Testis (tissue), 3 donors: Measurements from ENCODE around the gene DYNC2LI1. TPM values are rescaled to one million over a fixed set of nuclear protein-coding genes. Genes with fewer than 3 reads are reported as not detected.

Source experiments
- DNase-seq: peaks from one replicate; pipeline ENCODE4 v3.0.0-alpha.2; 2019
- H3K27ac ChIP-seq, 2 donors: fragments of 200-600 bp; sonication (generic); one replicate each; pipeline ENCODE4 v1.5.1; 2019
- H3K27me3 ChIP-seq: fragments of 200-600 bp; sonication (generic); one replicate; pipeline ENCODE4 v1.5.1; 2019
- H3K36me3 ChIP-seq: fragments of 200-600 bp; sonication (generic); one replicate; pipeline ENCODE4 v1.5.1; 2017; ENCODE audit warnings: low read depth; ENCODE audit errors: missing control alignments
- H3K4me1 ChIP-seq: fragments of 200-600 bp; sonication (generic); one replicate; pipeline ENCODE4 v1.5.1; 2019
- H3K4me3 ChIP-seq, 2 donors: fragments of 200-600 bp; sonication (generic); one replicate each; pipeline ENCODE4 v1.5.1; 2017 to 2019
- H3K9me3 ChIP-seq: fragments of 200-600 bp; sonication (generic); one replicate; pipeline ENCODE4 v1.5.1; 2017
- POLR2A ChIP-seq: fragments of 450-650 bp; IDR thresholded peaks from one replicate; pipeline ENCODE4 v1.6.1; 2017; ENCODE audit warnings: antibody characterized with exemption, mild to moderate bottlenecking, moderate library complexity
- WGBS, 2 donors: methylation state at CpG; one replicate each; pipeline ENCODE4 v1.1.5; 2018; 5-methylcytosine and 5-hydroxymethylcytosine counted together
- intact Hi-C: fragments of 100-400 bp; cut with DNase I; formaldehyde crosslinking; loops from one replicate; pipeline ENCODE4 v1.15.1; 2023; ENCODE audit warnings: low total_unique reads
- polyA plus RNA-seq: library from polyadenylated mRNA; stranded (reverse); fragments of 350-450 nt; fragmentation: Illumina TruSeq; extraction: RNeasy Lipid Tissue Mini Kit (QIAGEN cat#74804); gene quantifications from one replicate; pipeline ENCODE4 v1.2.3, GENCODE V29; 2014; ENCODE audit warnings: low read depth, low replicate concordance; ENCODE audit not compliant: insufficient read depth
- total RNA-seq, 2 donors: library from RNA; depleted of rRNA; stranded (reverse); fragments of >200 nt; gene quantifications; one replicate each; pipeline ENCODE4 v1.2.3, GENCODE V29; 2016
- TF ChIP-seq, protein P1 (sequence below), 3 experiments: fragments of 450-650 bp in 2 of 3; fragments of 200-600 bp in 1 of 3; sonication (generic) in 1 of 3; IDR thresholded peaks; one replicate each; pipeline ENCODE4 v1.5.1; 2016 to 2019; ENCODE audit warnings: antibody characterized with exemption in 3 of 3, mild to moderate bottlenecking in 2 of 3, moderate library complexity in 1 of 3

The DYNC2LI1 gene
- total and polyA plus RNA-seq, 3 donors from 2014 or later: 48.8 to 66.8 (median 60.4) TPM

GRCh38 chr2:43727634-43728014 is 46.2 kb upstream of the DYNC2LI1 start:
- 98% methylated on average over 2 of the region's 2 CpGs for WGBS, 2 donors
- Histone ChIP-seq H3K4me1 (peaks cover 15% of the 10 kb centered on the region), H3K4me3 (no peak overlapping the region), H3K27me3 (no peaks in the 10 kb centered on the region), H3K9me3 (no peaks in the 10 kb centered on the region), H3K27ac (no peak overlapping the region), H3K36me3 (no peaks in the 10 kb centered on the region)
- no peak for DNase-seq
- intact Hi-C loops: no loop called here
- TF ChIP-seq, protein P1, sequence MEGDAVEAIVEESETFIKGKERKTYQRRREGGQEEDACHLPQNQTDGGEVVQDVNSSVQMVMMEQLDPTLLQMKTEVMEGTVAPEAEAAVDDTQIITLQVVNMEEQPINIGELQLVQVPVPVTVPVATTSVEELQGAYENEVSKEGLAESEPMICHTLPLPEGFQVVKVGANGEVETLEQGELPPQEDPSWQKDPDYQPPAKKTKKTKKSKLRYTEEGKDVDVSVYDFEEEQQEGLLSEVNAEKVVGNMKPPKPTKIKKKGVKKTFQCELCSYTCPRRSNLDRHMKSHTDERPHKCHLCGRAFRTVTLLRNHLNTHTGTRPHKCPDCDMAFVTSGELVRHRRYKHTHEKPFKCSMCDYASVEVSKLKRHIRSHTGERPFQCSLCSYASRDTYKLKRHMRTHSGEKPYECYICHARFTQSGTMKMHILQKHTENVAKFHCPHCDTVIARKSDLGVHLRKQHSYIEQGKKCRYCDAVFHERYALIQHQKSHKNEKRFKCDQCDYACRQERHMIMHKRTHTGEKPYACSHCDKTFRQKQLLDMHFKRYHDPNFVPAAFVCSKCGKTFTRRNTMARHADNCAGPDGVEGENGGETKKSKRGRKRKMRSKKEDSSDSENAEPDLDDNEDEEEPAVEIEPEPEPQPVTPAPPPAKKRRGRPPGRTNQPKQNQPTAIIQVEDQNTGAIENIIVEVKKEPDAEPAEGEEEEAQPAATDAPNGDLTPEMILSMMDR (IDR thresholded peaks at IDR 0.05): no peak
- no peak for TF ChIP-seq POLR2A

DNA sequence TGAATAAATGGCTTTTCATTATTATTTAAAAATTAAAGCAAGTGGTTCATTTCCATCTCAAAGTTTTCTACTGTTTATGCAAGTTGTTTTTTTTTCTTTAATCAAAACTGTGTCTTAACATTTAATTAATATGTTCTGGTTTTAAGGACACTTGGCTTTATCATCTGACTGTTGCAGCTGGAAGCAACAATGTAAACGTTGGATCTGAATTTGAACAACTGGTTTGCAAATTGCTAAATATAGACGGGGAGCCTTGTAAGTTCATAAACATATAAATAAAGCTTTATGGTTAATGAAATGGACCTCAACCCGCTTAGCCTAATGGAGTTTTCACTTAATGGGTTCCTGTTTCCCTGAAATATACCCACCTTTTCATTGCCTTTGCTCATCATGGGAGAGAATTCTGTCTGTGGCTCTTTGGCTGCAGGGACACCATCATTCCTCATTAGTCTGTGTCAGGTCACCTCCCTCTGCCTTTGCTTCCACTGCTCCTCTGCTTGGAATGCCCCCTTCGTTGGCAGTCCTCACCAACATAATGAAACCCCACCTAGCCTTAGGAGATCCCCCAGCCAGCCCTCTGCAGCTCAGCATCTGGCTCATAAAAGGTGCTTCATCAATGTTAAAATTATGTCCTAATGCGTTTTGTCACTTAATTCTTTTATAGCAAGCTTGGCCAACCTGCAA is 44.2 kb upstream of the DYNC2LI1 start:
- TF ChIP-seq, protein P1 (IDR thresholded peaks at IDR 0.05): no peak
- no peak for TF ChIP-seq POLR2A
- 53 to 62% methylated on average over 5 of the region's 5 CpGs for WGBS, 2 donors

GRCh38 chr2:43731211-43731610 is 42.6 kb upstream of the DYNC2LI1 start:
- H3K4me1 ChIP-seq: no peaks in the 10 kb centered on the region
- H3K27ac ChIP-seq: no peak overlapping the region
- no peak for DNase-seq
- no peaks in the 10 kb centered on the region for H3K36me3 ChIP-seq
- no peaks in the 10 kb centered on the region for H3K27me3 ChIP-seq
- no peaks in the 10 kb centered on the region for H3K9me3 ChIP-seq
- 89 to 100% methylated on average over 1 of the region's 1 CpG for WGBS, 2 donors
- intact Hi-C loops: no loop called here
- TF ChIP-seq, protein P1 (IDR thresholded peaks at IDR 0.05): no peak
- no peak for TF ChIP-seq POLR2A
- H3K4me3 ChIP-seq: no peak overlapping the region

More for the DNA sequence above, 44.2 kb upstream of the DYNC2LI1 start:
- H3K4me3 ChIP-seq: no peak overlapping the region
- DNase-seq: no peak
- H3K27me3 ChIP-seq: no peaks in the 10 kb centered on the region
- intact Hi-C loops: no loop called here
- H3K36me3 ChIP-seq: no peaks in the 10 kb centered on the region
- H3K27ac ChIP-seq: no peak overlapping the region
- peaks cover 10% of the 10 kb centered on the region for H3K4me1 ChIP-seq
- H3K9me3 ChIP-seq: no peaks in the 10 kb centered on the region

GRCh38 chr2:43736637-43737036 is 37.2 kb upstream of the DYNC2LI1 start:
- TF ChIP-seq, protein P1 (IDR thresholded peaks at IDR 0.05): no peak
- no peak for TF ChIP-seq POLR2A
- H3K27me3 ChIP-seq: no peaks in the 10 kb centered on the region
- DNase-seq: no peak
- no peaks in the 10 kb centered on the region for H3K9me3 ChIP-seq
- no peak overlapping the region for H3K4me3 ChIP-seq
- H3K36me3 ChIP-seq: no peaks in the 10 kb centered on the region
- 88 to 90% methylated on average over 6 of the region's 6 CpGs for WGBS, 2 donors
- no peaks in the 10 kb centered on the region for H3K4me1 ChIP-seq
- H3K27ac ChIP-seq: no peak overlapping the region
- intact Hi-C loops: no loop called here
